DOHH2 (cell line): ENCODE results near the gene CCDC180.

Experiments
- EZH2phosphoT487 ChIP-seq: fragments of 200-600 bp; sonication (generic); IDR thresholded peaks from 2 replicates; pipeline ENCODE4 v1.6.1; 2017; ENCODE audit warnings: borderline replicate concordance, mild to moderate bottlenecking, antibody characterized with exemption, low read length, moderate library complexity, mixed read lengths
- TF ChIP-seq, protein P1 (sequence below): fragments of 200-600 bp; sonication (generic); IDR thresholded peaks from one replicate; pipeline ENCODE4 v1.5.1; 2014; ENCODE audit warnings: antibody characterized with exemption, mild to moderate bottlenecking, low read depth, low read length; ENCODE audit not compliant: poor library complexity, severe bottlenecking

DNA sequence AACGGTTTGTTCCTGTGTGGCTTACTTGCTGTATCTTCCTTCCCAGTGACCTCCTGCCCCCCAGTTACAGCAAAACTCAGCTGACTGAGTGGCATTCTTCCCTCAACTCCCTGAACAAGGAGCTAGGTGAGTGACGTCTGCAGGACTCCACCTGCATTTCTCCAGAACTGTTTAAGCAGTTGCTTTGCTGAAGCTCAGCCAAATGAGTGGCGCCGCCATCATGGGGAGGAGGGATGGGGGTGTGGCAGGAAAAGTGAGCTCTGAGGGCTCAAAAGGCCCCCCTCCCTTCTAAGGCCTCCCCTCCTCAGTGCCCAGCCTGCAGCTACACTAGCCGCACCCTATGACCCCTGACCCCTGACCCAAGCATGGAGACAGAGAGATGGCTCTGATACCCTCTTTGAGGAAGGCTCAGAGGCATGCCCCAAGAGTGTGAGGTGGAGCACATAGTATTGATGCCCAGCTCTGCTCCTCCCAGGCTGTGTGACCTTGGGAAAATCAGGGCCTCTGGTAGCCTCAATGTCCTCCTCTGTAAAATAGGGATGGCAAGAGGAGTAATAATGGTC, 12.7 kb downstream of the CCDC180 start:
- TF ChIP-seq, protein P1, sequence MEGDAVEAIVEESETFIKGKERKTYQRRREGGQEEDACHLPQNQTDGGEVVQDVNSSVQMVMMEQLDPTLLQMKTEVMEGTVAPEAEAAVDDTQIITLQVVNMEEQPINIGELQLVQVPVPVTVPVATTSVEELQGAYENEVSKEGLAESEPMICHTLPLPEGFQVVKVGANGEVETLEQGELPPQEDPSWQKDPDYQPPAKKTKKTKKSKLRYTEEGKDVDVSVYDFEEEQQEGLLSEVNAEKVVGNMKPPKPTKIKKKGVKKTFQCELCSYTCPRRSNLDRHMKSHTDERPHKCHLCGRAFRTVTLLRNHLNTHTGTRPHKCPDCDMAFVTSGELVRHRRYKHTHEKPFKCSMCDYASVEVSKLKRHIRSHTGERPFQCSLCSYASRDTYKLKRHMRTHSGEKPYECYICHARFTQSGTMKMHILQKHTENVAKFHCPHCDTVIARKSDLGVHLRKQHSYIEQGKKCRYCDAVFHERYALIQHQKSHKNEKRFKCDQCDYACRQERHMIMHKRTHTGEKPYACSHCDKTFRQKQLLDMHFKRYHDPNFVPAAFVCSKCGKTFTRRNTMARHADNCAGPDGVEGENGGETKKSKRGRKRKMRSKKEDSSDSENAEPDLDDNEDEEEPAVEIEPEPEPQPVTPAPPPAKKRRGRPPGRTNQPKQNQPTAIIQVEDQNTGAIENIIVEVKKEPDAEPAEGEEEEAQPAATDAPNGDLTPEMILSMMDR = no peak
- no peak for TF ChIP-seq EZH2phosphoT487
